Measurements from ENCODE around the gene GPAT3.
"Not testable (repeated sequence)": the region's sequence is repeated elsewhere in the genome, so short reads cannot be mapped to it uniquely, and the experiment has no call there.

Gene GPAT3

GRCh38 chr4:83574247-83574646 is 38.3 kb downstream of the GPAT3 start:
- Histone ChIP-seq H2BK12ac (ENCODE audit: low read length) (no peak overlapping the region), H3K79me2 (ENCODE audit: control insufficient read depth, insufficient read depth, low read length, poor library complexity) (no peaks in the 10 kb centered on the region), H4K12ac (ENCODE audit: low read depth, low read length) (no peak overlapping the region), H2AFZ (ENCODE audit: insufficient read depth, low read length, poor library complexity) (no peak overlapping the region), H3K36me3 (ENCODE audit: control insufficient read depth in 1 of 2, insufficient read depth in 2 of 2, low read length in 2 of 2) (no peaks in the 10 kb centered on the region), H3K4me3 (ENCODE audit: low read depth, low read length) (no peak overlapping the region), H2BK5ac (ENCODE audit: low read depth, low read length, poor library complexity) (no peak overlapping the region), H3K4ac (ENCODE audit: low read depth, low read length) (no peak overlapping the region), H3K79me1 (ENCODE audit: low read length) (no peaks in the 10 kb centered on the region), H3K9ac (ENCODE audit: low read length) (no peak overlapping the region), H2AK5ac (ENCODE audit: low read length) (no peak overlapping the region), H3K23ac (ENCODE audit: low read length) (no peak overlapping the region), H2BK120ac (ENCODE audit: insufficient read depth, low read length, poor library complexity) (no peak overlapping the region), H3K27ac (ENCODE audit: low read depth, low read length) (no peak overlapping the region), H3K14ac (ENCODE audit: low read length) (no peak overlapping the region), H4K91ac (ENCODE audit: low read depth, low read length) (no peak overlapping the region), H3K4me2 (ENCODE audit: low read length) (no peak overlapping the region), H4K8ac (ENCODE audit: low read depth, low read length) (no peak overlapping the region), H3K9me3 (ENCODE audit: insufficient read depth, low read depth, low read length) (no peaks in the 10 kb centered on the region), H3K4me1 (ENCODE audit: control insufficient read depth in 1 of 2, insufficient read depth in 2 of 2, low read length in 2 of 2) (no peaks in the 10 kb centered on the region), H3K27me3 (ENCODE audit: insufficient read depth, low read length) (no peaks in the 10 kb centered on the region), H3K18ac (ENCODE audit: low read length) (no peak overlapping the region)
- no peak for DNase-seq
- WGBS (ENCODE audit: extremely low coverage, insufficient coverage, insufficient read length) = no CpG with 5 or more reads among the region's 3 CpGs

DNA sequence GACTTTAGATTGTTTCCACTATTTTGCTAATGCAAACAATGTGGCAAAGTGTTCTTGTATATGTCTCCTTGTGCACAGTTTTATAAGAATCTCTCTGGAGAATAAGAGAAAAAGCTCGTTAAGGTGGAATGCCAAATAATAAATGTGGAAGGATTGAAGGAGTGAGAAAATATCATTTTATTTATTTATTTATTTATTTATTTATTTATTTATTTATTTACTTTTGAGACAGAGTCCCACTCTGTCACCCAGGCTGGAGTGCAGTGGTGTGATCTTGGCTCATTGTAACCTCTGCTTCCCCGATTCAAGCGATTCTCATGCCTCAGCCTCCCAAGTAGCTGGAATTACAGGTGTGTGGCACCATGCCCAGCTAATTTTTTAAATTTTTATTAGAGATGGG is 40.3 kb downstream of the GPAT3 start:
- H3K4me1 ChIP-seq (ENCODE audit: control insufficient read depth in 1 of 2, insufficient read depth in 2 of 2, low read length in 2 of 2); H3K9ac ChIP-seq (ENCODE audit: low read length); H3K27me3 ChIP-seq (ENCODE audit: insufficient read depth, low read length); H3K27ac ChIP-seq (ENCODE audit: low read depth, low read length); H2BK12ac ChIP-seq (ENCODE audit: low read length); H2BK5ac ChIP-seq (ENCODE audit: low read depth, low read length, poor library complexity); DNase-seq; H3K9me3 ChIP-seq (ENCODE audit: insufficient read depth, low read depth, low read length); H3K23ac ChIP-seq (ENCODE audit: low read length); H2AFZ ChIP-seq (ENCODE audit: insufficient read depth, low read length, poor library complexity); H2AK5ac ChIP-seq (ENCODE audit: low read length); H3K4me3 ChIP-seq (ENCODE audit: low read depth, low read length); H3K14ac ChIP-seq (ENCODE audit: low read length); H3K36me3 ChIP-seq (ENCODE audit: control insufficient read depth in 1 of 2, insufficient read depth in 2 of 2, low read length in 2 of 2); H3K79me2 ChIP-seq (ENCODE audit: control insufficient read depth, insufficient read depth, low read length, poor library complexity); H4K12ac ChIP-seq (ENCODE audit: low read depth, low read length); H3K18ac ChIP-seq (ENCODE audit: low read length); H3K4ac ChIP-seq (ENCODE audit: low read depth, low read length); H4K8ac ChIP-seq (ENCODE audit: low read depth, low read length); H3K4me2 ChIP-seq (ENCODE audit: low read length); H4K91ac ChIP-seq (ENCODE audit: low read depth, low read length); H2BK120ac ChIP-seq (ENCODE audit: insufficient read depth, low read length, poor library complexity); H3K79me1 ChIP-seq (ENCODE audit: low read length): not testable (repeated sequence)
- no CpG with 5 or more reads among the region's 3 CpGs for WGBS (ENCODE audit: extremely low coverage, insufficient coverage, insufficient read length)

DNA sequence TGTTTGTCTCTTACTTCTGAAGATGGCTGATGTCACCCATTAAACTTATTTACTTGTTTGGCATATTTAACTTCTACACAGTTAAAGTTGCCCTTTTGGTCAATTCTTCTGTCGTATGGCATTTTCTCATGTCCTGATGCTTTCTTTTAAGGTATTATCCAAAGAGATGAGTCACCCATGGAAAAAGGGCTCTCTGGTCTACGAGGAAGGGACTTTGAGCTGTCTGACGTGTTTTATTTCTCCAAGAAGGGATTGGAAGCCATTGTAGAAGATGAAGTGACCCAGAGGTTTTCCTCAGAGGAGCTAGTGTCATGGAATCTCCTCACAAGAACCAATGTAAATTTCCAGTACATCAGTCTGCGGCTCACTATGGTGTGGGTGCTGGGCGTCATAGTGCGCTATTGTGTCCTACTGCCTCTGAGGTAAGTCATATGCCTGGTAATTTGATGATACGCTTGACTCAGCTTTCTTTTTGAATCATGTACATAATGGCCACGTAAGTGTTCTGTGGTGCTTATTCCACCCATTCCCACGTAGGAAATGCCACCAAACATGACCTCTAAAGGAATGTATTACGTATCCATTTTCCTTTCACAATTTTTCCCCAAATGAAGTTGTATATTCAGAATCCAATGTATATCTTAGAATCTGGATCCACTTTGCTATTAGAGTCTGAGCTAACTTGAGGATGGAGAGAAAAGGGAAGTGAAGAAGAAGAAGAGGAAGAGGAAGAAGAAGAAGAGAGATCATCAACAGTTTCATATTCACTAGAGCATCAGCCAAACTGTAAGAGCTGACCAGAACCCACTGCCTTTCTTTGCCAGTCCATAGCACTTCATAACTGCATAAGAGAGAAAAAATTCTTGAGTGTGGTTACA is 45.7 kb downstream of the GPAT3 start:
- Histone ChIP-seq H3K4ac (ENCODE audit: low read depth, low read length) (no peak overlapping the region), H3K79me1 (ENCODE audit: low read length) (no peaks in the 10 kb centered on the region), H3K36me3 (ENCODE audit: control insufficient read depth in 1 of 2, insufficient read depth in 2 of 2, low read length in 2 of 2) (no peaks in the 10 kb centered on the region), H3K23ac (ENCODE audit: low read length) (no peak overlapping the region), H3K79me2 (ENCODE audit: control insufficient read depth, insufficient read depth, low read length, poor library complexity) (no peaks in the 10 kb centered on the region), H4K8ac (ENCODE audit: low read depth, low read length) (no peak overlapping the region), H2BK5ac (ENCODE audit: low read depth, low read length, poor library complexity) (no peak overlapping the region), H3K4me3 (ENCODE audit: low read depth, low read length) (no peak overlapping the region), H4K91ac (ENCODE audit: low read depth, low read length) (no peak overlapping the region), H3K9me3 (ENCODE audit: insufficient read depth, low read depth, low read length) (peaks cover 3% of the 10 kb centered on the region), H3K4me1 (ENCODE audit: control insufficient read depth in 1 of 2, insufficient read depth in 2 of 2, low read length in 2 of 2) (no peaks in the 10 kb centered on the region), H3K27ac (ENCODE audit: low read depth, low read length) (no peak overlapping the region), H3K27me3 (ENCODE audit: insufficient read depth, low read length) (no peaks in the 10 kb centered on the region), H2BK12ac (ENCODE audit: low read length) (no peak overlapping the region), H3K9ac (ENCODE audit: low read length) (no peak overlapping the region), H3K14ac (ENCODE audit: low read length) (no peak overlapping the region), H3K4me2 (ENCODE audit: low read length) (no peak overlapping the region), H2AFZ (ENCODE audit: insufficient read depth, low read length, poor library complexity) (no peak overlapping the region), H3K18ac (ENCODE audit: low read length) (no peak overlapping the region), H2AK5ac (ENCODE audit: low read length) (no peak overlapping the region), H2BK120ac (ENCODE audit: insufficient read depth, low read length, poor library complexity) (no peak overlapping the region), H4K12ac (ENCODE audit: low read depth, low read length) (no peak overlapping the region)
- no peak for DNase-seq
- no CpG with 5 or more reads among the region's 10 CpGs for WGBS (ENCODE audit: extremely low coverage, insufficient coverage, insufficient read length)

- no peak overlapping the region for H3K27ac ChIP-seq (ENCODE audit: low read depth, low read length)
- no peak overlapping the region for H3K14ac ChIP-seq (ENCODE audit: low read length)
- H2AFZ ChIP-seq (ENCODE audit: insufficient read depth, low read length, poor library complexity) = no peak overlapping the region
- no peaks in the 10 kb centered on the region for H3K36me3 ChIP-seq (ENCODE audit: control insufficient read depth in 1 of 2, insufficient read depth in 2 of 2, low read length in 2 of 2)
- no peaks in the 10 kb centered on the region for H3K79me1 ChIP-seq (ENCODE audit: low read length)
- no peak overlapping the region for H3K23ac ChIP-seq (ENCODE audit: low read length)
- H3K18ac ChIP-seq (ENCODE audit: low read length) = no peak overlapping the region
- H3K4me3 ChIP-seq (ENCODE audit: low read depth, low read length) = no peak overlapping the region
- H3K9ac ChIP-seq (ENCODE audit: low read length) = no peak overlapping the region
- H3K9me3 ChIP-seq (ENCODE audit: insufficient read depth, low read depth, low read length) = peaks cover 3% of the 10 kb centered on the region
- H4K12ac ChIP-seq (ENCODE audit: low read depth, low read length) = no peak overlapping the region
- no peak overlapping the region for H4K8ac ChIP-seq (ENCODE audit: low read depth, low read length)
- H3K27me3 ChIP-seq (ENCODE audit: insufficient read depth, low read length) = no peaks in the 10 kb centered on the region
- no CpG with 5 or more reads among the region's 7 CpGs for WGBS (ENCODE audit: extremely low coverage, insufficient coverage, insufficient read length)
- H3K79me2 ChIP-seq (ENCODE audit: control insufficient read depth, insufficient read depth, low read length, poor library complexity) = no peaks in the 10 kb centered on the region
- no peak overlapping the region for H2AK5ac ChIP-seq (ENCODE audit: low read length)
- no peak overlapping the region for H4K91ac ChIP-seq (ENCODE audit: low read depth, low read length)
- no peak overlapping the region for H3K4ac ChIP-seq (ENCODE audit: low read depth, low read length)
- no peak overlapping the region for H2BK120ac ChIP-seq (ENCODE audit: insufficient read depth, low read length, poor library complexity)
- H3K4me2 ChIP-seq (ENCODE audit: low read length) = no peak overlapping the region
- H2BK12ac ChIP-seq (ENCODE audit: low read length) = no peak overlapping the region
- H2BK5ac ChIP-seq (ENCODE audit: low read depth, low read length, poor library complexity) = no peak overlapping the region
- no peak for DNase-seq
- no peaks in the 10 kb centered on the region for H3K4me1 ChIP-seq (ENCODE audit: control insufficient read depth in 1 of 2, insufficient read depth in 2 of 2, low read length in 2 of 2)
Observed at GRCh38 chr4:83582289-83582785, 46.4 kb downstream of the GPAT3 start.
